ENCODE results near the gene KLK7.
"Not testable (repeated sequence)": the region's sequence is repeated elsewhere in the genome, so short reads cannot be mapped to it uniquely, and the experiment has no call there.

KLK7 gene

DNA sequence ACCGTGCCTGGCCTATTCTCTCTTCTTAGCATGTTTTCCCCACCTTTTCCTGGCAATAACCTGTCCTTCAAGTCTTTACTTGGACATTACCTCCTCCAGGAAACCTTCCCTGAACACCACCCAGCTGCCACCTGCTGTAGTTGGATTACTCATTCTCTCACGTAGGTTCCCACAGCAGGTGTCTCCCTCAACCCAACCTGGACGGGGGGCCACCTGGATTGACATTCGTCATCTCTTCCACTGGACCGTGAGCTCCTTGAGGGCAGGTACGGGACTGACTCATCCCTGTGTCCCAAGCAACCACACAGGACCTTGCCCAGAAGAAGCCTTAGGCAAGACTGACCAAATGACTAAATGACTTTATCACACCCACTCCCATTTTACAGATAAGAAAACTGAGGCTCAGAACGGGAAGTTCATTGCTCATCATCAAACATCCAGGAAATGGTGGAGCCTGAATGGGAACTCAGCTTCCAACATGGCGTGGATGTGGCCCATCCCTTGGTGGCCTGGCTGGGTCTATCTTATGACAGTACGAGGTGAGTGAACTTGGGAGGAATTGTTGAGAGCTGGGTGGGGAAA lies 10.8 kb downstream of the KLK7 start:
- Mint-ChIP-seq H3K4me3 (no peak overlapping the region), H3K27ac (no peak overlapping the region), H3K4me1 (no peaks in the 10 kb centered on the region), H3K9me3 (no peaks in the 10 kb centered on the region), H3K36me3 (no peaks in the 10 kb centered on the region)
- DNase-seq (ENCODE audit: low spot score in 2 of 2) (no peak), ATAC-seq (no peak)

DNA sequence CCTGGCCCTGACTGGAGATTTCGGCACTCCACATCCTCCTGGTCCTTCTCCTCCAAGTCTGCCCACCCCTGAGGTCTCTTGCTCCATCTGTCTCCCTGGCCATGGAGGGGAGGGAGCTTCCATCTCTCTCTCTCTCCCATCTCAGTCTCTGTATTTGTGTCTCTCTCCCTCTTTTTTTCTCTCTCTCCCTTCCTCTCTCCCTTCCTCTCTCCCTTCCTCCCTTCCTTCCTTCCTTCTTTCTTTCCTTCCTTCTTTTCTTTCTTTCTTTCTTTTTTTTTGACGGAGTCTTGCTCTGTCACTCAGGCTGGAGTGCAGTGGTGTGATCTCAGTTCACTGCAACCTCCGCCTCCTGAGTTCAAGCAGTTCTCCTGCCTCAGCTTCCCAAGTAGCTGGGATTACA lies 13.9 kb downstream of the KLK7 start:
- DNase-seq (ENCODE audit: low spot score in 2 of 2); H3K4me1 Mint-ChIP-seq; H3K4me3 Mint-ChIP-seq; H3K27ac Mint-ChIP-seq; H3K36me3 Mint-ChIP-seq; H3K9me3 Mint-ChIP-seq; ATAC-seq: not testable (repeated sequence)

DNA sequence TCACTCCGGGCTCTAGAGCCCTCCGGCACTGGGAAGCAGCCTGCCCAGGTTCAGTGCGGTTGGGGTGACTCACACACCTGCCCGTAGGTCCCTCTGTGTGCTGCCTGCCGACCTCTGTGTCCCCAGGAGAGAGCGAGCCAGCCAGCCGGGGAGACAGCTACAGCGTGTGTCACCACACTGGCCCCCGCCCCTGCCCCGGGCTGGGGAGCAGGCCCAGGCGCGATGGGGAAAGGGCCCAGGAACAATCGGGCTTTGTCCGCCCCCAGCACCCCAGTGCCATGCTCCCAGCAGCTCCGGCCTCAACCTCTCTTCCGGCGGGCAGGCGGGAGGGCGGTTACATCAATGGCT lies 14.3 kb downstream of the KLK7 start, which contains the start of gene KLK6:
TSS of gene KLK6 (minus strand) at position 179 of the 348 bp plus-strand sequence. CDS start 1,487 bp downstream, outside the sequence.
- Mint-ChIP-seq H3K9me3 (no peaks in the 10 kb centered on the region), H3K4me3 (no peak within 1 kb of the TSS), H3K4me1 (no peaks in the 10 kb centered on the region), H3K27ac (no peak within 1 kb of the TSS), H3K36me3 (no peaks in the 10 kb centered on the region)
- DNase-seq (ENCODE audit: low spot score in 2 of 2) (no peak), ATAC-seq (no peak)

DNA sequence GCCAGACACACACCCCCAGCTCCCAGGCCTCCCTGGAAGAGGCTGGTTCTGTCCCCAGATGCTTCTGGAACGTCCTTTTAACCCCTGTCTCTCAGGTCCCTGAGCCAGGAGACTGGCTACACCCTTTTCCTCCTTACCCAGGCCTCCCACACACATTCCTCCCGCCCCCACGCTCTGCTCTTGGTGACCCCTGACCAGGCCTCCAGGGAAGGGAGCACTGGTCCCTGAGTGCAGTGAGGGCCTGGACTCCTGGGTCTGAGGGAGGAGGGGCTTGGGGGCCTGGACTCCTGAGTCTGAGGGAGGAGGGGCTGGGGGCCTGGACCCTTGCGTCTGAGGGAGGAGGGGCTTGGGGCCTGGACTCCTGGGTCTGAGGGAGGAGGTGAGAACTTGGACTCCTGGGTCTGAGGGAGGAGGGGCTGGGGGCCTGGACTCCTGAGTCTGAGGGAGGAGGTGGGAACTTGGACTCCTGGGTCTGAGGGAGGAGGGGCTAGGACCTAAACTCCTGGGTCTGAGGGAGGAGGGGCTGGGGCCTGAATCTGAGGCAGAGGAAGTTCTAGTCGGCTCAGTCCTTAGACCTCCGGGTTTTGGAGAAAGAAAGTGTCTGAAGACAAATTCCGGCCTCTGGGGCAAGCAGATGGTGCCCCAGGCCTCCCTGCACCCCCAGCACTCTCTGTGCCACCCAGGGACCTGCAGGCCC lies 14.9 kb downstream of the KLK7 start:
- Mint-ChIP-seq H3K4me1 (no peaks in the 10 kb centered on the region), H3K9me3 (no peaks in the 10 kb centered on the region), H3K4me3 (no peak overlapping the region), H3K27ac (no peak overlapping the region), H3K36me3 (no peaks in the 10 kb centered on the region)
- ATAC-seq (no peak), DNase-seq (ENCODE audit: low spot score in 2 of 2) (no peak)

DNA sequence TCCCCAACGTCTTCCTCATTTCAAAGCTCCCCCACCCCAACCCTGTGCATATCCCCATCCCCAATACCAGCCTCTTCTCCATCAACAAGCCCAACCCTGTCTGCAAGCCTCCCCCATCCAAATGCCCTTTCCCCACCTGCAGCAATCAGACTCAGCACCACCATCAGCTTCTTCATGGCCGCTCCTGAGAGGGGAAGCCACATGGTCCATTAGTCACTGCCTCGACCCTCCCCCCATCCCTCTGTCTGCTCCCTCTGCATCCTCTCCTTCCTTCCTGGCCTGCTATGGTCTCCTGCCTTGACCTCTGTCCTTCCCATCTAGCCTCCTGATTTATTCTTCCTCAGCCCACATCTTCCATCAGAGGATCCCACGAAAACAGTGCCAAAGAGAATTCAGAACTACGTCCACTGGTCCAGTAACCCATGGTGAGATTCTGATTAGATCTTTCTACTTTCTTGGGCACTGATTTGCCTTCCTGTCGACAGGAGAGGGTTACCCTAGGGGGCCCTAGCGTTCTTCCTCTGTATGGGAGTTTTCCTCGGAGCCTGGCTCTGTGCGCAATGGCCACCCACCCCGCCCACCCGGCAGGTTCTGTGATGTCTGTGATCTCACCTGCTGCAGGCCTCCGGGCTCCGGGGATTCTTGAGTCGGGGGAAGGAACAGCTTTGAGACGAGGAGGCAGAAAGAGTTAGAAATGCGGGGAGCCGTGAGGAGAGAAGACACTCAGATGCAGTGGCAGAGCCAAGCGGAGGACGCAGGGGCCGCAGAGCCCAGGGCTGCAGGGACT lies 15.6 kb downstream of the KLK7 start:
- no peak overlapping the region for H3K27ac Mint-ChIP-seq
- no peaks in the 10 kb centered on the region for H3K4me1 Mint-ChIP-seq
- no peak overlapping the region for H3K4me3 Mint-ChIP-seq
- no peaks in the 10 kb centered on the region for H3K36me3 Mint-ChIP-seq
- ATAC-seq: no peak
- no peak for DNase-seq (ENCODE audit: low spot score in 2 of 2)
- no peaks in the 10 kb centered on the region for H3K9me3 Mint-ChIP-seq

DNA sequence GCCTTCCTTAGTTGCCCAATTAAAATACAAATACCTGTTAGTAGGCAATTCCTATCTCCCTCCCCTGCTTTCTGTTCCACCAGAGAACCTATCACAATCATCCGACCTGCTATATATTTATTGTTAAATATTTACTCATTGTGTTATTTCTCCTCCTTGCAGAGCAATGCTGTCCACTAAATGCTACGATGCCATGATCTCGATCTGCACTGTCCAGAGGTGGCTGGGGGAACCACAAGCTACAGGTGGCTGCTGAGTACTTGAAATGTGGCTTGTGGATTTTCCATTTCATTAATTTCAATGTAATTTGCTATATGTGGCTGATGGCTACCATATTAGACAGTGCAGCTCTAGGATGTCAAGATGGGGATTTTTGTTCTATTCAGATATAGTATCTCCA lies 19.5 kb downstream of the KLK7 start:
- Mint-ChIP-seq H3K4me1 (no peaks in the 10 kb centered on the region), H3K4me3 (no peak overlapping the region), H3K36me3 (no peaks in the 10 kb centered on the region), H3K27ac (no peak overlapping the region), H3K9me3 (peaks cover 19% of the 10 kb centered on the region)
- ATAC-seq (no peak), DNase-seq (ENCODE audit: low spot score in 2 of 2) (no peak)

DNA sequence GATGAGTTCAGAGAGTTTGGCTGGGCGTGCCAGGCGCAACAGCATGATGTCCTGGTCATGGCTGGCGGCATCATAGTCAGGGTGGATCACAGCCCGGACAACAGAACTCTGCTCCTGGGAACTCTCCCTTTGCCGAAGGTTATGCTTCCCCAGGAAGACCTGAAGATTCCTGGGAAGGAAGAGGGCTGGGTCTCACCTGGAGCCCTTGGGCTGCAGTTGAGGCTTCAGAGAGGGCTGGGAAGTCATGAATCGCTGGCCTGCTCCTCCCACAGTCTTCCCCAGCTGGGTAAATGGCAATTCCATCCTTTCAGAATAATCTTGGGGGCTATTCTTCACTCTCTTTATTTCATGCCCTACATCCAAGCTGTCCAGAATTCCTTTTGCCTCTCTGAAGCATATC lies 20.3 kb downstream of the KLK7 start:
- Mint-ChIP-seq H3K27ac (no peak overlapping the region), H3K36me3 (no peaks in the 10 kb centered on the region), H3K9me3 (peaks cover 20% of the 10 kb centered on the region), H3K4me1 (no peaks in the 10 kb centered on the region), H3K4me3 (no peak overlapping the region)
- DNase-seq (ENCODE audit: low spot score in 2 of 2): no peak
- ATAC-seq: no peak

DNA sequence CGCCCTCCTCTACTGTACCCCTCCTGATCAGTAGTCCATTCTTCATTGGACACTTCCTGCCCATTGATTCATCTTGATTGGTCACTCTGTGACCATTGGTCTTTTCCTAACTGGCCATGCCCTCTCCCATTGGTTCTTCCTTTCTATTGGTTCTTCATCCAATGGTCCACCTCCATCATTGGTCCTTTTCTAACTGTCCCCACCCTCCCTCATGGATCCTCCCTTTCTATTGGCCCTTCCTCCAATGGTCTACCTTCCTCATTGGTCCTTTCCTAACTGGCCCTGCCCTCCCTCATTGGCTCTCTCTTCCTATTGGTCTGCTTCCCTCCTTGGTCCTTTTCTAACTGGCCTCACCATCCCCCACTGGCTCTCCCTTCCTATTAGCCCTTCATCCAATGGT lies 21.5 kb downstream of the KLK7 start:
- no peak for DNase-seq (ENCODE audit: low spot score in 2 of 2)
- Mint-ChIP-seq H3K4me3 (no peak overlapping the region), H3K36me3 (no peaks in the 10 kb centered on the region), H3K4me1 (no peaks in the 10 kb centered on the region), H3K27ac (no peak overlapping the region), H3K9me3 (peaks cover 20% of the 10 kb centered on the region)
- ATAC-seq: no peak

DNA sequence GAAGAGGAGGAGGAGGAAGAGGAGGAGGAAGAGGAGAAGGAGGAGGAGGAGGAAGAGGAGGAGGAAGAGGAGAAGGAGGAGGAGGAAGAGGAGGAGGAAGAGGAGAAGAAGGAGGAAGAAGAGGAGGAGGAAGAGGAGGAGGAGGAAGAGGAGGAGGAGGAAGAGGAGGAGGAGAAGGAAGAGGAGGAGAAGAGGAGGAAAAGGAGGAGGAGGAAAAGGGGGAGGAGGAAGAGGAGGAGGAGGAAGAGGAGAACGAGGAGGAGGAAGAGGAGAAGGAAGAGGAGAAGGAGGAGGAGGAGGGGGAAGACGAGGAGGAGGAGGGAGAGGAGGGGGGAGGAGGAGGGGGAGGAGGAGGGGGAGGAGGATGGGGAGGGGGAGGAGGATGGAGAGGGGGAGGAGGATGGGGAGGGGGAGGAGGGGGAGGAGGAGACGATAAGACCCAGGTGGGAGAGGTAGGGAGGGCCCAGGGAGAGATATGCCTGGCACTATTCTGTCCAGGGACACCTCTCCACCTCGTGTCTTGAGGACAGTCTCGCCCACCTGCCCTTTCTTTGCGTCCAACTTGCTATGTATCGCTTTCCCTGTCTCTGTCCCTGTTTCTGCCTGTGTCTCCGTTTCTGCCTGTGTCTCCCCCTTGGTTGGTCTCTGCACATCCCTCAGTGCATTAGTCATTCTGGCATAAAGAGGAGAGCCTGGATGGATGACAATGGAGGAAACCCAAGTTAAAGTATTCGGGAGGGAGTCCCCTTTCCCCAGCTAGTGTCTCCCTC lies 23.8 kb downstream of the KLK7 start:
- no peaks in the 10 kb centered on the region for H3K36me3 Mint-ChIP-seq
- DNase-seq (ENCODE audit: low spot score in 2 of 2): no peak
- no peak overlapping the region for H3K4me3 Mint-ChIP-seq
- no peak for ATAC-seq
- no peak overlapping the region for H3K27ac Mint-ChIP-seq
- peaks cover 20% of the 10 kb centered on the region for H3K9me3 Mint-ChIP-seq
- H3K4me1 Mint-ChIP-seq: no peaks in the 10 kb centered on the region

DNA sequence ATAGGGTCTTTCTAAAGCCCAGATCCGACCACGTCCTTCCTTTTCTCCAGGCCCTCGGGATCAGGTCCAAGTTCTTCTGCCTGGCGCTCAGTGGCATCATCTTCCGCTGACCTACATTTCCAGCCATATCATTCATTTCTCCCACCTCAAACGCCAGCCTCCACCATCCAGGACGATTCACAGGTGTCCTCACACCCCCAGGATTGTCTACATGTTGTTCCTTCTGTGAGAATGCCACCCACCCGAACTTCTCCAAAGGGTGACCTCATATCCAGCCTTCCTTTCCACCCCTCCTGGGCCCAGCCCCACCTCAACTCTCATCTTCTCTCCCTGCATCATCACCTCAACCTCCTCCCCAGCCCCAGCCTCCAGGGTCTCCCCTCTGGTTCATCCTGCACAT lies 26.1 kb downstream of the KLK7 start:
- Mint-ChIP-seq H3K9me3 (peaks cover 15% of the 10 kb centered on the region), H3K4me3 (no peak overlapping the region), H3K4me1 (no peaks in the 10 kb centered on the region), H3K27ac (no peak overlapping the region), H3K36me3 (no peaks in the 10 kb centered on the region)
- ATAC-seq (no peak), DNase-seq (ENCODE audit: low spot score in 2 of 2) (no peak)

DNA sequence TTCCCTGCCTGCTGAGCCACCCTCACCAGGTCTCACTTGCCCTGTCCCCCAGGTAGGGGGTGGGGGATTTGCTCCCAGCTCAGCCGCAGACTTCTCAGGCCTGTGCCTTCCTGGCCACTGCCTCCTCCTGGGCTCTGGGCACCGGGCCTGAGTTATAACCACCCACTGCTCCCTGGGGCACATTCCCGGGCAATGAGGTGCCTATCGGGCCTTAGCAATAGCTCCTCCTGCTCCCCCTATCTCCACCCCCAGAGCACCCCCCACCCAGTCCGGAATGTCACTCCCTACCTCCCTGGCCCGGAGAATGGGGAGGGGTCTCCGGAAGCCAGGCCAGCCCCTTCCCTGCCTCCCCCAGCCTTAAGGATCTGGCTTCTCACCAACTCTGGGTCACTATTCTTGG lies 30.8 kb downstream of the KLK7 start, which contains the start of gene KLK5:
TSS of gene KLK5 (minus strand) at position 129 of the 400 bp plus-strand sequence. CDS start 381 bp downstream, outside the sequence.
- no peak for DNase-seq (ENCODE audit: low spot score in 2 of 2)
- H3K36me3 Mint-ChIP-seq: no peaks in the 10 kb centered on the region
- H3K4me3 Mint-ChIP-seq: no peak within 1 kb of the TSS
- no peaks in the 10 kb centered on the region for H3K9me3 Mint-ChIP-seq
- H3K4me1 Mint-ChIP-seq: no peaks in the 10 kb centered on the region
- ATAC-seq: no peak
- no peak within 1 kb of the TSS for H3K27ac Mint-ChIP-seq

DNA sequence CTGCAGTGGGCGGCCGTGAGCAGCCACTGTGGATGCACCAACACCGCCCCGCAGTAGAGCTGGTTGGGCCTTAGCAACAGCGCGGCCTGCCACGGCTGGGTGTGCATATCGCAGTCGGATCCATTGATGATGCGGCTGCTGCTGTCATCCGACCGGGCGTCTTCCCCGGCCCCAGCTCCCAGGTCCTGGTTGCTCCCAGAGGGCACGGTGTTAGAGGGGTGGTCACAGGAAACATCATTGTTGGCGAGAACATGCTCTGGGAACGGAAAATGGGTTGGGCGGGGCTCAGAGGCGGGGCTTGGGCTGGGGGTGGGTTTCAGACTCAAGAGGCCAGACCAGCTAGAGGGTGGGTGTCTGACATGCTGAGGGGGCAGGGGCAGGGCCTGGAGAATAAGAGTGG lies 33.9 kb downstream of the KLK7 start:
- H3K9me3 Mint-ChIP-seq: no peaks in the 10 kb centered on the region
- H3K4me3 Mint-ChIP-seq: no peak overlapping the region
- no peak overlapping the region for H3K27ac Mint-ChIP-seq
- no peak for ATAC-seq
- DNase-seq (ENCODE audit: low spot score in 2 of 2): no peak
- H3K4me1 Mint-ChIP-seq: no peaks in the 10 kb centered on the region
- no peaks in the 10 kb centered on the region for H3K36me3 Mint-ChIP-seq

DNA sequence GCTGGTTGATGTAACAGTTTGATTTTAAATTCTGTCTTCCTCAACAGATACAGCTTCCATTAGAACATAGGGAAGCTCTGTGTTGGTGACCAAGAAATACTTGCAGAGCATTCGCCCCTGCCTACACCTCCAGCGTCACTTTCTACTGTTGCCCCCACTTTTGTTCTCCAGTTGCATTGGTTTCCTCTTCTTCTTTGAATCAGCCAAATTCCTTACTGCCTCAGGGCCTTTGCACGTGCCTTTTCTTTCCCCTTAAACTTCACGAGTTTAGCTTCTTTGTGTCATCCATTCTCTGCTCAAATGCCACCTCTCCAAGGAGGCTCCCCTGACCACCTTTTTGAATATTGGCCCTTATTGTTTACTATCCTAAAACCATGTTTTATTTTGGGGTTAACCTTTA lies 36.6 kb downstream of the KLK7 start:
- Mint-ChIP-seq H3K4me3 (no peak overlapping the region), H3K27ac (no peak overlapping the region), H3K36me3 (no peaks in the 10 kb centered on the region), H3K4me1 (no peaks in the 10 kb centered on the region), H3K9me3 (peaks cover under 1% of the 10 kb centered on the region)
- DNase-seq (ENCODE audit: low spot score in 2 of 2) (no peak), ATAC-seq (no peak)

DNA sequence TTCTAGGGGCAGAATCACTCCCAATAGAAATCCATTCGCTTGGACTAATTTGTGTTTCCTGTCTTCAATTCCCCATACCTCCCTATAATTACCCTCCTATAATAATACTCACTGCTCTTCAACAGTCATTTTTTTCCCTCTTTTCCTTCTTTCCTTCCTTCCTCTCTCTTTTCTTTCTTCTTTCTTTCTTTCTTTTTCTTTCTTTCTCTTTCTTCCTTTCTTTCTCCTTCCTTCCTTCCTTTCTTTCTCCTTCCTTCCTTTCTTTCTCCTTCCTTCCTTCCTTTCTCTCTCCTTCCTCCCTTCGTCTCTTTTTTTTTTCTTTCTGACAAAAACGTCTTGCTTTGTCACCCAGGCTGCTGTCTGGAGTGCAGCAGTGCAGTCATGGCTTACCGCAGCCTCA lies 38.9 kb downstream of the KLK7 start:
- Mint-ChIP-seq H3K9me3 (peaks cover 3% of the 10 kb centered on the region), H3K27ac (no peak overlapping the region)
- no peak for DNase-seq (ENCODE audit: low spot score in 2 of 2)

DNA sequence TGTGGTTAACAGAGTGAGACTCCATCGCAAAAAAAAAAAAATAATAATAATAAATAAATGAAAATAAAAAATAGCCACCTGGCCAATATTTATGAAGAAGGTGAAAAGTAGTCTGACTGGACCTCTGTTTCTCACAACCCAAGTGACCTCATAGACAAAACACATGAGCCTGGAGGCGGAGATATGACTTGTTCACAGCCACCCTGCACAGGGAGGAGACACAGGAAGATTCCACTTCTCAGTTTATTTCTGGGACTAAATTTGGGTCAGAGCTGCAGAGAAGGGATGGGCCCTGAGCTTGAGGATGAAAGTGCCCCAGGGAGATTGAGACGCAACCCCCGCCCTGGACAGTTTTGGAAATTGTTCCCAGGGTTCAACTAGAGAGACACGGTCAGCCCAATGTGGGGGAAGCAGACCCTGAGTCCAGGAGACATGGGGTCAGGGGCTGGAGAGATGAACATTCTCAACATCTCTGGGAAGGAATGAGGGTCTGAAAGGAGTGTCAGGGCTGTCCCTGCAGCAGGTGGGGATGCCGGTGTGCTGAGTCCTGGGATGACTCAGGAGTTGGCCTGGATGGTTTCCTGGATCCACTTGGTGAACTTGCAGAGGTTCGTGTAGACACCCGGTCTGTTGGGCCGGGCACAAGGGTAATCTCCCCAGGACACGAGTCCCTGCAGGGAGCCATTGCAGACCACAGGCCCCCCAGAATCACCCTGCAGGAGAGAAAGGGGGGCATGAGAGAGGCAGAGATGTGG lies 40.5 kb downstream of the KLK7 start:
- ATAC-seq (no peak), DNase-seq (ENCODE audit: low spot score in 2 of 2) (no peak)
- Mint-ChIP-seq H3K36me3 (no peaks in the 10 kb centered on the region), H3K9me3 (peaks cover 3% of the 10 kb centered on the region), H3K4me3 (no peak overlapping the region), H3K4me1 (no peaks in the 10 kb centered on the region), H3K27ac (no peak overlapping the region)

More for the DNA sequence above, 38.9 kb downstream of the KLK7 start:
- no peak overlapping the region for H3K4me3 Mint-ChIP-seq
- H3K4me1 Mint-ChIP-seq: no peaks in the 10 kb centered on the region
- ATAC-seq: no peak
- no peaks in the 10 kb centered on the region for H3K36me3 Mint-ChIP-seq

Data from stimulated activated effector memory CD8-positive, alpha-beta T cell treated with anti-CD3 and anti-CD28 coated beads, Interleukin-12 subunit alpha, Interleukin-12 subunit beta, amount 100 ng/mL, for 72 hours (primary cell).